Stomach (tissue), 9 donors: Measurements from ENCODE around the gene C1orf50. TPM values are rescaled to one million over a fixed set of nuclear protein-coding genes. Genes with fewer than 3 reads are reported as not detected.

Source experiments
- DNase-seq, 2 donors: peaks; one replicate each; pipeline versions ENCODE4 v3.0.0 to v3.0.0-alpha.2; 2013 to 2019
- H3K27ac ChIP-seq, 5 donors: fragments of 200-600 bp in 4 of 5; sonication (generic) in 4 of 5; one replicate each; pipeline ENCODE4 v1.5.1; 2013 to 2019; ENCODE audit warnings: mild to moderate bottlenecking in 1 of 5, moderate library complexity in 1 of 5
- H3K27me3 ChIP-seq, 3 donors: fragments of 200-600 bp; sonication (generic); one replicate each; pipeline ENCODE4 v1.5.1; 2017 to 2019; ENCODE audit warnings: mixed run types in 1 of 3
- H3K36me3 ChIP-seq, 4 donors: fragments of 200-600 bp; sonication (generic); 1 replicate in 3 of 4; 2 replicates in 1 of 4; pipeline ENCODE4 v1.5.1; 2016 to 2019
- H3K4me1 ChIP-seq, 4 donors: fragments of 200-600 bp; sonication (generic); one replicate each; pipeline ENCODE4 v1.5.1; 2016 to 2019
- H3K4me3 ChIP-seq, 4 donors: fragments of 200-600 bp; sonication (generic) in 3 of 4; one replicate each; pipeline ENCODE4 v1.5.1; 2016 to 2019; ENCODE audit warnings: mild to moderate bottlenecking in 1 of 4
- H3K9me3 ChIP-seq, 4 donors: fragments of 200-600 bp; sonication (generic); one replicate each; pipeline ENCODE4 v1.5.1; 2016 to 2019
- EP300 ChIP-seq: sonication (generic); formaldehyde crosslinking; IDR thresholded peaks from one replicate; pipeline ENCODE4 v1.6.1; 2017; ENCODE audit warnings: antibody characterized with exemption
- POLR2A ChIP-seq, 4 donors: fragments of 450-650 bp; IDR thresholded peaks; one replicate each; pipeline ENCODE4 v1.6.1; 2016; ENCODE audit warnings: antibody characterized with exemption in 4 of 4, control low read depth in 2 of 4, mild to moderate bottlenecking in 1 of 4, moderate library complexity in 1 of 4
- POLR2AphosphoS5 ChIP-seq, 3 donors: sonication (generic); formaldehyde crosslinking; IDR thresholded peaks; one replicate each; pipeline ENCODE4 v1.6.1; 2016; ENCODE audit warnings: antibody characterized with exemption in 3 of 3
- WGBS, 5 donors: extraction: QIAGEN DNeasy Blood & Tissue Kit in 3 of 5; methylation state at CpG; one replicate each; pipeline versions ENCODE4 v1.1.5 to v1.1.7; 2013 to 2018; 5-methylcytosine and 5-hydroxymethylcytosine counted together
- intact Hi-C: fragments of 100-400 bp; cut with DNase I; formaldehyde crosslinking; loops from one replicate; pipeline ENCODE4 v1.15.1; 2023; ENCODE audit warnings: low total_unique reads
- polyA plus RNA-seq, 3 donors: library from polyadenylated mRNA; stranded (reverse); fragments of 200-250 nt; gene quantifications; one replicate each; pipeline ENCODE4 v1.2.3, GENCODE V29; 2013
- total RNA-seq, 5 donors: library from RNA; depleted of rRNA; stranded (reverse); fragments of >200 nt; gene quantifications; one replicate each; pipeline versions ENCODE4 v1.1.0 to v1.2.3, GENCODE V29; 2014 to 2016
- TF ChIP-seq, protein P1 (sequence below), 7 experiments: fragments of 450-650 bp in 4 of 7; fragments of 200-600 bp in 3 of 7; sonication (generic) in 3 of 7; IDR thresholded peaks; one replicate each; pipeline ENCODE4 v1.5.1; 2016 to 2019; ENCODE audit warnings: antibody characterized with exemption in 7 of 7, control low read depth in 2 of 7, mild to moderate bottlenecking in 1 of 7
- donor health status: healthy with polysubstance abuse.
- donor health status: Bipolar disorder and iron deficiency.
- donor health status: healthy.

C1orf50 gene
- total and polyA plus RNA-seq, 8 donors: 0.89 to 6.7 (median 5.0) TPM; not detected in 2

DNA sequence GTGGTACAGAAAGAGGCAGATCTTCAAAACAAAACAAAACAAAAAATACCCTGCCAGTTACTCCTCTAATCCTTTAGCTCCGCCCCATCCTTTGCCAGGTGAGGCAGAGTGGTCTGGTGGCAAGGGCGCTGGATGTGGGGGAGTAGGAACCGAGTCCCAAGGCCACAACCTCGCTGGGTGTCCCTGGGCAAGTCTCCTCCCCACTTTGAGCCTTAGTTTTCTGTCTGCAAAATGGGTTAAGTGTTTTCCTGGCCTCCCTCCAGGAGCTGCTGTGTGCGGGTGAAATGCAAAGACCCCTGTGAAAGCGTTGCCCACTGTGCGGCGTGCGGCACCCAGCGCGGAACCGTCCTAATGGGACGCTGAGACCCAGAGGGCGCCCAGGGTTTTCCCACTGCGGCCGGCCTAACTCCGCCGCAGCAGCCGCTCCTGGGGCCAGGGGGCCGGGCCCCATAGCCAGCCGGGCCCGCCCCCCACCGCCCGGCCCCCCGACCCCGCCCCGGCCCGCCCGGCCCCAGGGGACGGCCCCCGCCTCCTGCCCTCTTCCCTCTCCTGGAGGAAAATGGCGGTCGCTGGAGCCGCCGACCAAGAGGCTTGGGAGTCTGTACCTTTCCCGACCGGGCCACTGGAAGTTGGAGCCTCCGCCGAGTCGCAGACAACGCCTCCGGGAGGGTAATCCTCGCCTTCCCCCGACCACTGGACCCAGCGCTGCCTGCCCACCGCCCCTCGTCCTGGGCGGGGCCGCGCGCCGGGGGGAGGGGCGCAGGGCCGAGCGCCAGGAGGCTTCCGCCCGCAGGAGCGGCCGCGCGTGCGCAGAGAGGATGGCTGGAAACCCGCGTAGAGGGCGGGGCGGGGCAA, 49.8 kb downstream of the C1orf50 start, which contains the start of the genes ERMAP and SVBP:
TSS of gene ERMAP (plus strand) at position 538 of the 855 bp plus-strand sequence. CDS start 13,327 bp downstream, outside the sequence.
TSS of gene SVBP (minus strand) at position 813 of the 855 bp plus-strand sequence. CDS start 853 bp downstream, outside the sequence.
- TF ChIP-seq POLR2AphosphoS5 (IDR thresholded peaks at IDR 0.05) (peak in 2 of 3 donors; percentile 56 to 67), POLR2A (IDR thresholded peaks at IDR 0.05) (no peak)
- H3K36me3 ChIP-seq: peaks cover 0 to 8% (median 3%) of the 10 kb centered on the region in 4 donors
- intact Hi-C loops: no loop called here

DNA sequence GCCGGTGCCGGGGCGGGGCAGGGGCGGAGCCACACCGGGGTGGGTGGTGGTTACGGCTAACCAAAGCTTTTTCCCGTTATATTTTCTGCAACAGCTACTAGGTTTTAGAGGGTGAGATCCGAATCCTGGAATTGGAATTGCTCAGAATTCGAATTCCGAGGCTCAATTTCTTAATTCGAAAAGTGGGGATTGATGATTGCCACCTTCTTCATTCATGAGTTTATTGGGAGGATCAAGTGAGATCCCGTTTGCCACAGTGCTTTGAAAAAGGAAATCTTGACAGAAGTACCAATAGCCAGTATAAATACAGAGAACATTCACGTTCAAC, 50.4 kb downstream of the C1orf50 start:
- peak overlapping the region; percentile 64 to 85 (median 73) for H3K4me3 ChIP-seq
- WGBS, 5 donors: 0 to 1% (median 1%) methylated on average over 8 to 13 of the region's 13 CpGs
- H3K27ac ChIP-seq: peak overlapping the region; percentile 95 to 100 (median 98)
- TF ChIP-seq POLR2AphosphoS5 (IDR thresholded peaks at IDR 0.05): no peak
- no peak for TF ChIP-seq EP300
- TF ChIP-seq, protein P1, sequence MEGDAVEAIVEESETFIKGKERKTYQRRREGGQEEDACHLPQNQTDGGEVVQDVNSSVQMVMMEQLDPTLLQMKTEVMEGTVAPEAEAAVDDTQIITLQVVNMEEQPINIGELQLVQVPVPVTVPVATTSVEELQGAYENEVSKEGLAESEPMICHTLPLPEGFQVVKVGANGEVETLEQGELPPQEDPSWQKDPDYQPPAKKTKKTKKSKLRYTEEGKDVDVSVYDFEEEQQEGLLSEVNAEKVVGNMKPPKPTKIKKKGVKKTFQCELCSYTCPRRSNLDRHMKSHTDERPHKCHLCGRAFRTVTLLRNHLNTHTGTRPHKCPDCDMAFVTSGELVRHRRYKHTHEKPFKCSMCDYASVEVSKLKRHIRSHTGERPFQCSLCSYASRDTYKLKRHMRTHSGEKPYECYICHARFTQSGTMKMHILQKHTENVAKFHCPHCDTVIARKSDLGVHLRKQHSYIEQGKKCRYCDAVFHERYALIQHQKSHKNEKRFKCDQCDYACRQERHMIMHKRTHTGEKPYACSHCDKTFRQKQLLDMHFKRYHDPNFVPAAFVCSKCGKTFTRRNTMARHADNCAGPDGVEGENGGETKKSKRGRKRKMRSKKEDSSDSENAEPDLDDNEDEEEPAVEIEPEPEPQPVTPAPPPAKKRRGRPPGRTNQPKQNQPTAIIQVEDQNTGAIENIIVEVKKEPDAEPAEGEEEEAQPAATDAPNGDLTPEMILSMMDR (IDR thresholded peaks at IDR 0.05): no peak
- no peak for TF ChIP-seq POLR2A (IDR thresholded peaks at IDR 0.05)
- DNase-seq: no peak
- H3K36me3 ChIP-seq: peaks cover 0 to 8% (median 3%) of the 10 kb centered on the region in 4 donors
- H3K4me1 ChIP-seq: peaks cover 19 to 39% (median 26%) of the 10 kb centered on the region in 4 donors
- no peaks in the 10 kb centered on the region for H3K27me3 ChIP-seq
- H3K9me3 ChIP-seq: no peaks in the 10 kb centered on the region
- intact Hi-C loops: no loop called here

More for the DNA sequence above, 49.8 kb downstream of the C1orf50 start, which contains the start of the genes ERMAP and SVBP:
- H3K4me3 ChIP-seq: peak within 1 kb of the TSS; percentile 64 to 85 (median 73)
- peak within 1 kb of the TSS; percentile 95 to 100 (median 98) for H3K27ac ChIP-seq
- no peaks in the 10 kb centered on the region for H3K9me3 ChIP-seq
- 1 to 3% (median 2%) methylated on average over 6 to 66 of the region's 66 CpGs for WGBS, 5 donors
- H3K4me1 ChIP-seq: peaks cover 19 to 35% (median 26%) of the 10 kb centered on the region in 4 donors
- peak; percentile 95 to 97 for DNase-seq
- no peaks in the 10 kb centered on the region for H3K27me3 ChIP-seq

DNA sequence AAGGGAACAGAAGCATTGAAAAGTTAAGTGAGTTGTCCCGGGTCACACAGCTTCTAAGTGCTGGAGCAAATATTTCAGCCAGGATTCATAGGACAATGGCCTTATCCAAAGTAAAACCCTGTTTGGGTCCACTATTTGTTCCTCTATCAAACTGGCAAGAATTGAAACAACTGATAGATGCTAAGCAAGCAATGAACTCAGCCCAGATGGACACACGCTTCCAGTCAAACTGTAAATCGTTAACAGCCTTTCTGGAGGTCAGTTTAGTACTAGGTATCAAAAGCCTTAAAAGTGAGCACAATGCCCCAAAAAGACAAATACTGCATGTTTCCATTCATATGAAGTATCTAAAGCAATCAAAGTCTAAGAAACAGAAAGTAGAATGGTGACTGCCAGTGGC, 50.9 kb downstream of the C1orf50 start:
- Histone ChIP-seq H3K4me3 (peak overlapping the region in 3 of 4 donors; percentile 64 to 85 (median 78)), H3K9me3 (no peaks in the 10 kb centered on the region), H3K4me1 (peaks cover 19 to 45% (median 27%) of the 10 kb centered on the region in 4 donors), H3K27me3 (no peaks in the 10 kb centered on the region), H3K36me3 (peaks cover 0 to 8% (median 3%) of the 10 kb centered on the region in 4 donors), H3K27ac (no peak overlapping the region)
- intact Hi-C loops: no loop called here
- DNase-seq: no peak
- TF ChIP-seq EP300 (no peak), POLR2AphosphoS5 (IDR thresholded peaks at IDR 0.05) (no peak), POLR2A (IDR thresholded peaks at IDR 0.05) (no peak)
- TF ChIP-seq, protein P1 (IDR thresholded peaks at IDR 0.05): no peak
- 36 to 61% (median 52%) methylated on average over 3 of the region's 3 CpGs for WGBS, 5 donors

DNA sequence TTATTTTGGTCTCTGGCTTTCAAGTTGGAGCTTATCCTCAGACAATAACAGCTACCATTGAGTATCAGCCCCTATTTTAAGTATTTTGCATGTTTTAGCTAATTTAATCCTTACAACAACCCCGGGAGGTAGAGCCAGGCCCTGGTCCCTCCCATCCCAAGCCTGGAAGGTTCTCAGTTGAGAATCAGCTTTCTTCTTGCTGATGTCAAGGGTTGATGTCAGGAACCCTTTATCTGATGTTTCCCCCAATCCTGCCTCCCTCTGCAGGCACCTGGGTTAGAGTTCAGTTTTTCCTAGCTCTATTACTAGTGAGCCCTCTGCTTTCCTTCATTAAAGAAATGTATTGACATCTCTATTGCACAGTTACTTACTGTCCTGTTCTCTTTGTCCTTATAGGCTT, 53.8 kb downstream of the C1orf50 start:
- intact Hi-C loops: no loop called here
- Histone ChIP-seq H3K9me3 (no peaks in the 10 kb centered on the region), H3K4me3 (no peak overlapping the region), H3K36me3 (no peaks in the 10 kb centered on the region), H3K27ac (no peak overlapping the region), H3K4me1 (peaks cover 18 to 43% (median 27%) of the 10 kb centered on the region in 4 donors), H3K27me3 (no peaks in the 10 kb centered on the region)
- 48 to 82% (median 70%) methylated on average over 1 of the region's 1 CpG for WGBS, 5 donors
- DNase-seq: no peak
- TF ChIP-seq EP300 (no peak), POLR2AphosphoS5 (IDR thresholded peaks at IDR 0.05) (no peak), POLR2A (IDR thresholded peaks at IDR 0.05) (no peak)
- TF ChIP-seq, protein P1 (IDR thresholded peaks at IDR 0.05): no peak
